ENCODE data around the gene PCID2.
A peak's percentile ranks its signal among the peaks of the same experiment; 100 is the strongest.

PCID2 gene

GRCh38 chr13:113186061-113186900 lies 22.2 kb downstream of the PCID2 start:
- DNase-seq, result peak; percentile 34

DNA sequence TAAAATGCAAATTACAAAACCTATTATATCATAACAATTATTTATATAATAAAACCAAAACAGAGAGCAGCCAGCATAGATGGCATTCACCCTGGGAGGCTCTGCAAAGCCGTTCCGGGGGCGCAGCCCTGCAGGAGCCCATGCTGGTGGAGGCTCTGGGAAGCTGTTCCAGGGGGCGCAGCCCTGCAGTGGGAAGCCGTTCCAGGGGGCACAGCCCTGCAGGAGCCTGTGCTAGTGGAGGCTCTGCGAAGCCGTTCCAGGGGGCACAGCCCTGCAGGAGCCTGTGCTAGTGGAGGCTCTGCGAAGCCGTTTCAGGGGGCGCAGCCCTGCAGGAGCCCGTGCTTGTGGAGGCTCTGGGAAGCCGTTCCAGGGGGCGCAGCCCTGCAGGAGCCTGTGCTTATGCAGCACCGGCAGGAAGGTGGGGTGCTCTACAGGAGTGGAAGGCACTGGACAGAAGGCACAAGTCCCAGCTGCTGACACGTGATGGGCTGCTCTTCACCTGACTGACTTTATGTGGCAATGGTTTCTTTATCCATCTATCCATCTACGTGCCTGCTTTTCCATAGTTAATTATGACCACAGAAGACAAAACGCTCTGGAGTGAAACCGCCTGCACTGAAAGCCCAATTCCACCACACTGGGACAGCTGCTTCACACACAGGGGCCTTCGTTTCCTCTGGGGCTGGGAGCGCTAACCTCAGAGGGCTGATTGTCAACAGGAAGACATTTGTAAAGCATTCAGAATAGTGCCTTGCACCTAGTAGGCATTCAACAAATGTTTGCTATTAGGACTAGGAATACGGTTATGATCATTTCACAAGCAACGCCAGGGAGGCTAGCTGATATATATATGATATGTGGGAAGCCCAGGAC lies 23.7 kb downstream of the PCID2 start:
- no peak for DNase-seq

GRCh38 chr13:113183450-113184129 lies 24.9 kb downstream of the PCID2 start:
- no peak for DNase-seq

- DNase-seq, result no peak
These were observed 26.4 kb downstream of the PCID2 start for GRCh38 chr13:113182046-113182445.

- no peak for DNase-seq
These were observed 28.9 kb downstream of the PCID2 start for GRCh38 chr13:113179374-113180230.

DNA sequence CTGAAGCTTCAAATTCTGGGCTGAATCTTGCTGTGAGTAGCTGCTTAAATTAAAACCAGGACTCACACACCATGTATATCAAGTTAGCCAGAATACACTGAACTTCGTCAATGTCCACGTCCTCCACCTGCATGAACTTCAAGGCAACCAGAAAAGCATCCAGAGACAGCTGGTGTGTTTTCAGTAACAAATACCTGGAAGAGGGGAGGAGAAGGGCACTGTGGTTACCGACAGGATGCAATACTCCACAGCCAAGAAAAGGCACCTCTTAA lies 29.6 kb downstream of the PCID2 start:
- no peak for DNase-seq

GRCh38 chr13:113178070-113178895 lies 30.2 kb downstream of the PCID2 start:
- DNase-seq, result no peak

GRCh38 chr13:113176822-113177221 lies 31.6 kb downstream of the PCID2 start:
- no peak for DNase-seq

GRCh38 chr13:113176280-113176679 lies 32.2 kb downstream of the PCID2 start:
- DNase-seq, result peak; percentile 86

GRCh38 chr13:113172419-113172926 lies 36.0 kb downstream of the PCID2 start:
- DNase-seq, result no peak

DNA sequence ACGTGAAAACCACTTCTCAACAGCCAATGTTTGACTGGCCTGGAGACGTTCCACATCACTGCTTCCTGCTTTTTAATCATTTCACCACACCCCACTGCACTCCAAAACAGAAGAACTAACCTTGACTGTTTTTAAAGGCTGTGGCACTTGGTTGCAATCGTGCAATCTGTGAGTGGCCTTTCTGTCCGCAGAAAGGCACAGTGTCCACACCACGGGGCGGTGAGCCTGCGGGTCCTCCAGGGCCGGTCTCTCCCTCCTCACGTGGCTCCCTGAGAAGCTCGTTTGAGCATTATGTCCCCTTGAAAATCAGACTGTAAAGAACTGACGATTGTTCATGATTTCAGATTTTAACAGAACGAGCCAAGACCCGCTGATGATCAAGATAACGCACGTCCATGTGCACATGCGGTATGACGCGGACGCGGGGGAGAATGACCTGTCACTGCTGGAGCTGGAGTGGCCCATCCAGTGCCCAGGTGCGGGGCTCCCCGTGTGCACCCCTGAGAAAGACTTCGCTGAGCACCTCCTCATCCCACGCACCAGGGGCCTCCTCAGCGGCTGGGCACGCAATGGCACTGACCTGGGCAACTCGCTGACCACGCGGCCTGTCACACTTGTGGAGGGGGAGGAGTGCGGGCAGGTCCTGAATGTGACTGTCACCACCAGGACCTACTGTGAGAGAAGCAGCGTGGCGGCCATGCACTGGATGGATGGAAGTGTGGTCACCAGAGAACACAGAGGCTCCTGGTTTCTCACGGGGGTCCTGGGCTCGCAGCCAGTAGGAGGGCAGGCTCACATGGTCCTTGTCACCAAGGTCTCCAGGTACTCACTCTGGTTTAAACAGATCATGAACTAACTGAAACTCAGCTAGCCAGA lies 37.0 kb downstream of the PCID2 start:
- no peak for DNase-seq

DNA sequence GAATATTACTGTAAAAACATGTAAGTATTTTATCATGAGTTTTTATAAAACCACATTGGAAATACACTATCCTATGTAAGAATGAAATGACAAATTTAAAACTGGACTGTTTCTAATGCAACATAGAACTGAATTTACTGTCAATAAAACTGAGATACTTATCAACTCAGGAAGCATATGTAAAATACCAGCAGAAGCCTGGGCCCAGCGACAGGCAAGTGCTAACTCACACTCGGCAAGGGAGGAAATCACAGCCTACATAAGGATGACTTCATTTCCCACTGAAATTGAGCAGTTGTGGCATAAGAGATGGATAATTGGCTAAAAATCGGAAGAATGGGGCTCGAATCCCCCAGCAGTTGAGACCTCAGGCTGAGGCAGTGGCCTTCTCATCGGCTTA lies 38.0 kb downstream of the PCID2 start:
- no peak for DNase-seq

DNA sequence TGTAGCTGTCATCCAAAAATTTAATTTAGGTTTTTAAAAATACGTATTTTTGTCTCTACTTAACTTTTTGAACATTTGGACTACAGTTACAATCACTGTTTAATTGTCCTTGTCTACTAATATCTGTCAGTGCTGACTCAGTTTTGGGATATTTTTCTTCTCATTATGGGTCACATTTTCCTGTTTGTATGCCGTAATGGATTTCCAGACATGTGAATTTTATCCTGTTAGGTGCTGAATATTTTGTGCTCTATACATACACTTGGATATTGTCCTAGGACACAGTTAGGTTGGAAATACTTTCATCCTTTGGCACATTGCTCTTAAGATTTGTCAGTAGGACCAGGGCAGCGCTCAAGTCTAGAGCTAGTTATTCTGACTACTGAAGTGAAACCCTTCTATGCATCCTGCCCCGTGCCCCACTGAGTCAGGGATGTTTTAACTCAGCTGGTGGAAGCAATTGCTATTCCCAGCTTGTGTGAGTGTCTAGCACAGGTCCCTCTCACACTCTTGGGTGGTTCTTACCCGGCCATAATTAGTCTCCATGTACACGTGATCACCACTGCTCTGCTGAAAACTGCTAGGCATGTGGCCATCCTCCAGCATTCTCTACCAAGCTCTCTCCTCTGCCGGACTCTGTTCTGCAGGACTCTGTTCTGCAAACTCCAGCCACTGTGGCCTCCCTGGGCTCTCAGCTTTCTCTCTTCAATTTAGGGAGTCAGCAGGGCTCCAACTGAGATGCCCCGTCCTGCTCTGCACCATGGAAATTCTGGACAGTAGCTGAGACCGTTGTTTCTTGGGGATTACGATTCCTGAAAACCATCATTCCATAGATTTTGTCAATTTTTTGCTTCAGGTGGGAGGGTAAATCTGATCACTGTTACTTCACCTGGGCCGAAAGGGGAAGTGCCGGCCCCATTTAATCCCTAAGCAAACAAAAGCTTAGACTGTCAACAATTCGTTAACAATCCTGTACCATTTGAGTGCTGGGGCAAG lies 38.9 kb downstream of the PCID2 start:
- DNase-seq, result no peak

DNA sequence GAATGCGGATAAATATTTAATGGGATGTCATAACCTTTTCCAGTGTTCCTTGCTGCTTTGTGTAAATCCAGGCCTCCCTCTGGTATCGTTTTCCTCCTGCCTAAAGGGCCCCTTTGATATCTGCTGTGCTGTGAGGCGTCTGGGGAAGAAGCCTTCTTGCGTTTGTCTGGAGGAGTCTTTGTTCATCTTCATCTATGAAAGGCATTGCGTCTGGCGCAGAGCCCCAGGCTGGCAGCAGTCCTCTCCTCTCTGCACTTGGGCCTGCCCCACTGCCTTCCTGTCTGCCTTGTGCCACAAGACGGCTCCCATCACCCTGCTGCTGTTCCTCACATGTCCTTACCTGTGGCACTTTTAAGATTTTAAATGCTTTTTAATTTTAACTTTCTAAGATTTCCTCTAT lies 40.3 kb downstream of the PCID2 start:
- no peak for DNase-seq

DNA sequence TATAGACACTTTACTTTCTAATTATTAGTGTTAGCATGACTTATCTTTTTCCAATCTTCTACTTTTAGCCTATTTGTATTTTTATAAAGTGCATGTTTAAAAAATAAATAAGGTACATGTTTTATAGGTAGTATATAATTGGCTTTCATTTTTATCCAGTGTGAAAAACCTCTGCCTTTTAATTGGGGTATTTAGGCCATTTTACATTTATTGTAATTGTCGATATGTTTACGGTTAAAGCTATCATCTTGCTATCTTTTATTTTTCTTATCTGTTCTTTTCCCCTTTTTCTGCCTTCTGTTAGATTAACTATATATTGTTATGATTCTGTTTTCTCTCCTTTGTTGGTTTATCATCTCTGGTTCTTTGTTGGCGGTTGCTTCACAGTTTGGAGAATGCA lies 40.9 kb downstream of the PCID2 start:
- no peak for DNase-seq

- DNase-seq, result no peak
These were observed 41.3 kb downstream of the PCID2 start for GRCh38 chr13:113167155-113167554.

- no peak for DNase-seq
These were observed 41.8 kb downstream of the PCID2 start for GRCh38 chr13:113166681-113167080.

DNA sequence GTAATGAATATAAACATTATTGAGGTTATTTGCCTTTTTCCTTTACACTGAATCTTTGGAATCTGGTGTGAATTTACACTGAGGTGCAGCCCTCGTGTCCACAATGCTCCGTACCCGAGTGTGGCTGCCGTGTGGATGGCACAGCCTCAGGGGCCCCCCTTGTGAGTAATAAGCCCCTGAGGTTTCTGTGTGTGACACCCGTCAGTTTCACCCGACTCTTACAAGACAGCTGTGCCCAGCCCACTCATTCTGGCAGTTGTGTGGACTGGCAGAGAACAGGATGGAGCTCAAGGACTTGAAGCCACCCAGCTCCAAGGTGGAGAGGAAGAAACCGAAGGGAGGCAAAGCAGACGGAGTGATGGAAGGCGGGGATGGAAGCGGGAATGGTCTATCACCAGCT lies 42.2 kb downstream of the PCID2 start:
- no peak for DNase-seq

GRCh38 chr13:113164492-113164891 lies 44.0 kb downstream of the PCID2 start:
- peak; percentile 15 for DNase-seq
